DOHH2 (cell line): ENCODE measurements around the gene PTEN.

Source experiments
- H3F3A ChIP-seq: fragments of 200-600 bp; sonication (generic), shearing (Covaris generic); 2 replicates; pipeline ENCODE4 v1.6.0; 2016; ENCODE audit warnings: antibody characterized with exemption, mild to moderate bottlenecking; ENCODE audit not compliant: control insufficient read depth, insufficient read depth
- H3K27ac ChIP-seq: fragments of 200-600 bp; sonication (generic); 2 replicates; pipeline ENCODE4 v1.5.1; 2014; ENCODE audit warnings: low read depth, mild to moderate bottlenecking, low read length, moderate library complexity
- H3K27me3 ChIP-seq: fragments of 200-600 bp; sonication (generic); 2 replicates; pipeline ENCODE4 v1.6.1; 2014; ENCODE audit warnings: mild to moderate bottlenecking, low read length, mixed read lengths; ENCODE audit not compliant: control insufficient read depth
- H3K36me3 ChIP-seq: fragments of 200-600 bp; sonication (generic); 2 replicates; pipeline ENCODE4 v1.6.1; 2014; ENCODE audit warnings: mild to moderate bottlenecking, low read length, moderate library complexity, mixed read lengths; ENCODE audit not compliant: control insufficient read depth
- H3K4me1 ChIP-seq: fragments of 200-600 bp; sonication (generic); 2 replicates; pipeline ENCODE4 v1.6.1; 2014; ENCODE audit warnings: mild to moderate bottlenecking, low read length, mixed read lengths; ENCODE audit not compliant: control insufficient read depth
- H3K4me2 ChIP-seq: fragments of 200-600 bp; sonication (generic); 2 replicates; pipeline ENCODE4 v1.6.0; 2014; ENCODE audit warnings: mild to moderate bottlenecking, low read length, moderate library complexity
- H3K4me3 ChIP-seq: fragments of 200-600 bp; sonication (generic); 2 replicates; pipeline ENCODE4 v1.5.1; 2014; ENCODE audit warnings: mild to moderate bottlenecking, low read length, mixed read lengths
- H3K79me2 ChIP-seq: fragments of 200-600 bp; sonication (generic); 2 replicates; pipeline ENCODE4 v1.6.1; 2014; ENCODE audit warnings: mild to moderate bottlenecking, low read length, mixed read lengths; ENCODE audit not compliant: control insufficient read depth
- H3K9me2 ChIP-seq: fragments of 200-600 bp; sonication (generic); replicated peaks from 2 replicates; pipeline ENCODE4 v1.6.1; 2014; ENCODE audit warnings: mild to moderate bottlenecking, low read length, mixed read lengths; ENCODE audit not compliant: control insufficient read depth
- H3K9me3 ChIP-seq: fragments of 200-600 bp; sonication (generic); 2 replicates; pipeline ENCODE4 v1.6.1; 2014; ENCODE audit warnings: antibody characterized with exemption, low read length, mixed read lengths; ENCODE audit not compliant: control insufficient read depth, insufficient read depth
- H4K20me1 ChIP-seq: fragments of 200-600 bp; sonication (generic); 2 replicates; pipeline ENCODE4 v1.6.0; 2014; ENCODE audit warnings: low read depth, mild to moderate bottlenecking, antibody characterized with exemption, low read length, moderate library complexity; ENCODE audit not compliant: control insufficient read depth, insufficient read depth
- CTCF ChIP-seq: fragments of 200-600 bp; sonication (generic); IDR thresholded peaks from one replicate; pipeline ENCODE4 v1.5.1; 2014; ENCODE audit warnings: antibody characterized with exemption, mild to moderate bottlenecking, low read depth, low read length; ENCODE audit not compliant: poor library complexity, severe bottlenecking
- EZH2phosphoT487 ChIP-seq: fragments of 200-600 bp; sonication (generic); IDR thresholded peaks from 2 replicates; pipeline ENCODE4 v1.6.1; 2017; ENCODE audit warnings: borderline replicate concordance, mild to moderate bottlenecking, antibody characterized with exemption, low read length, moderate library complexity, mixed read lengths

Gene PTEN

GRCh38 chr10:87842220-87842641 is 21.2 kb upstream of the PTEN start:
- no peak overlapping the region for H3K27ac ChIP-seq
- no peaks in the 10 kb centered on the region for H3K36me3 ChIP-seq
- H3K4me3 ChIP-seq, result no peak overlapping the region
- no peaks in the 10 kb centered on the region for H4K20me1 ChIP-seq
- peaks cover 15% of the 10 kb centered on the region for H3K4me1 ChIP-seq
- TF ChIP-seq CTCF, result no peak
- TF ChIP-seq EZH2phosphoT487, result no peak
- no peaks in the 10 kb centered on the region for H3K9me3 ChIP-seq
- H3F3A ChIP-seq, result no peaks in the 10 kb centered on the region
- H3K9me2 ChIP-seq, result no peaks in the 10 kb centered on the region
- H3K79me2 ChIP-seq, result no peaks in the 10 kb centered on the region
- H3K4me2 ChIP-seq, result no peak overlapping the region
- no peaks in the 10 kb centered on the region for H3K27me3 ChIP-seq

GRCh38 chr10:87842776-87843497 is 20.5 kb upstream of the PTEN start:
- Histone ChIP-seq H3K27me3 (no peaks in the 10 kb centered on the region), H3K9me2 (no peaks in the 10 kb centered on the region), H3K9me3 (no peaks in the 10 kb centered on the region), H4K20me1 (no peaks in the 10 kb centered on the region), H3K4me2 (no peak overlapping the region), H3K27ac (no peak overlapping the region), H3K79me2 (no peaks in the 10 kb centered on the region), H3K4me3 (no peak overlapping the region), H3K36me3 (no peaks in the 10 kb centered on the region), H3F3A (no peaks in the 10 kb centered on the region), H3K4me1 (peaks cover 8% of the 10 kb centered on the region)
- TF ChIP-seq EZH2phosphoT487, result no peak
- no peak for TF ChIP-seq CTCF

- Histone ChIP-seq H3K9me2 (no peaks in the 10 kb centered on the region), H3K36me3 (no peaks in the 10 kb centered on the region), H3K4me1 (peaks cover 8% of the 10 kb centered on the region), H3K79me2 (no peaks in the 10 kb centered on the region), H3K9me3 (no peaks in the 10 kb centered on the region), H3K27ac (no peak overlapping the region), H3F3A (no peaks in the 10 kb centered on the region), H4K20me1 (no peaks in the 10 kb centered on the region), H3K4me3 (no peak overlapping the region), H3K27me3 (no peaks in the 10 kb centered on the region), H3K4me2 (no peak overlapping the region)
- no peak for TF ChIP-seq EZH2phosphoT487
- no peak for TF ChIP-seq CTCF
Measured at GRCh38 chr10:87843714-87844113, 19.7 kb upstream of the PTEN start.
